ENCODE measurements around the gene SLC22A23.

SLC22A23 gene

GRCh38 chr6:3421791-3422434 lies 34.9 kb downstream of the SLC22A23 start:
- no peak for DNase-seq

- DNase-seq: no peak
Observed at GRCh38 chr6:3421143-3421542, 35.7 kb downstream of the SLC22A23 start.

- DNase-seq: no peak
Observed at GRCh38 chr6:3419624-3420272, 37.1 kb downstream of the SLC22A23 start.

- DNase-seq: no peak
Observed at GRCh38 chr6:3418496-3419060, 38.3 kb downstream of the SLC22A23 start.

GRCh38 chr6:3417473-3417872 lies 39.4 kb downstream of the SLC22A23 start:
- no peak for DNase-seq

GRCh38 chr6:3415490-3415889 lies 41.4 kb downstream of the SLC22A23 start:
- DNase-seq: no peak

GRCh38 chr6:3415082-3415453 lies 41.8 kb downstream of the SLC22A23 start:
- DNase-seq: no peak

GRCh38 chr6:3414327-3415081 lies 42.3 kb downstream of the SLC22A23 start:
- DNase-seq: no peak

GRCh38 chr6:3413592-3413991 lies 43.3 kb downstream of the SLC22A23 start:
- no peak for DNase-seq

GRCh38 chr6:3412779-3413500 lies 43.9 kb downstream of the SLC22A23 start:
- no peak for DNase-seq

GRCh38 chr6:3411967-3412778 lies 44.7 kb downstream of the SLC22A23 start:
- DNase-seq: no peak

GRCh38 chr6:3410385-3411360 lies 46.2 kb downstream of the SLC22A23 start:
- no peak for DNase-seq

- no peak for DNase-seq
Observed at GRCh38 chr6:3409699-3410384, 47.0 kb downstream of the SLC22A23 start.

- DNase-seq: no peak
Observed at GRCh38 chr6:3408665-3409064, 48.2 kb downstream of the SLC22A23 start.

- DNase-seq: no peak
Observed at GRCh38 chr6:3407840-3408239, 49.0 kb downstream of the SLC22A23 start.

- DNase-seq: no peak
Observed at GRCh38 chr6:3406891-3407809, 49.7 kb downstream of the SLC22A23 start.

GRCh38 chr6:3406362-3406821 lies 50.5 kb downstream of the SLC22A23 start:
- DNase-seq: no peak

GRCh38 chr6:3405679-3406078 lies 51.2 kb downstream of the SLC22A23 start:
- no peak for DNase-seq

- no peak for DNase-seq
Observed at GRCh38 chr6:3405182-3405518, 51.7 kb downstream of the SLC22A23 start.

Data from right forelimb (tissue), 1 donor.